Hepatocyte (in vitro differentiated cells): Measurements from ENCODE around the gene RFX4. TPM values are rescaled to one million over a fixed set of nuclear protein-coding genes. Genes with fewer than 3 reads are reported as not detected.

ENCODE experiments used
- DNase-seq: peaks from one replicate; pipeline ENCODE4 v3.0.0-alpha.2; 2016; ENCODE audit warnings: low spot score
- H2AFZ ChIP-seq: fragments of 200-600 bp; sonication (generic); 2 replicates; pipeline ENCODE4 v1.6.0; 2016; ENCODE audit warnings: antibody characterized with exemption, mild to moderate bottlenecking
- H3K27ac ChIP-seq: fragments of 200-600 bp; sonication (generic); 2 replicates; pipeline ENCODE4 v1.5.1; 2016; ENCODE audit warnings: mild to moderate bottlenecking
- H3K27me3 ChIP-seq: fragments of 200-600 bp; sonication (generic); 2 replicates; pipeline ENCODE4 v1.6.1; 2016
- H3K36me3 ChIP-seq: fragments of 200-600 bp; sonication (generic); replicated peaks from 2 replicates; pipeline ENCODE4 v1.5.1; 2016; ENCODE audit warnings: low read depth; ENCODE audit not compliant: insufficient read depth
- H3K4me1 ChIP-seq: fragments of 200-600 bp; sonication (generic); 2 replicates; pipeline ENCODE4 v1.5.1; 2016; ENCODE audit warnings: mild to moderate bottlenecking, moderate library complexity; ENCODE audit not compliant: insufficient read depth
- H3K4me2 ChIP-seq: fragments of 200-600 bp; sonication (generic); 2 replicates; pipeline ENCODE4 v1.6.0; 2016
- H3K4me3 ChIP-seq: fragments of 200-600 bp; sonication (generic); 2 replicates; pipeline ENCODE4 v1.5.1; 2016; ENCODE audit warnings: mild to moderate bottlenecking
- H3K79me2 ChIP-seq: fragments of 200-600 bp; sonication (generic); 2 replicates; pipeline ENCODE4 v1.6.0; 2017; ENCODE audit warnings: mild to moderate bottlenecking
- H3K9me2 ChIP-seq: fragments of 200-600 bp; sonication (generic); replicated peaks from 2 replicates; pipeline ENCODE4 v1.6.0; 2017; ENCODE audit warnings: mild to moderate bottlenecking; ENCODE audit not compliant: insufficient read depth
- H3K9me3 ChIP-seq: fragments of 200-600 bp; sonication (generic); 2 replicates; pipeline ENCODE4 v1.5.1; 2016; ENCODE audit warnings: low read depth, mild to moderate bottlenecking
- H4K20me1 ChIP-seq: fragments of 200-600 bp; sonication (generic); 2 replicates; pipeline ENCODE4 v1.6.0; 2016; ENCODE audit warnings: mild to moderate bottlenecking; ENCODE audit not compliant: insufficient read depth, poor library complexity, severe bottlenecking
- CTCF ChIP-seq: fragments of 200-600 bp; sonication (generic); IDR thresholded peaks from 2 replicates; pipeline ENCODE4 v1.5.1; 2016; ENCODE audit warnings: antibody characterized with exemption, mild to moderate bottlenecking; ENCODE audit not compliant: poor library complexity
- EZH2 ChIP-seq: fragments of 200-600 bp; sonication (generic); IDR thresholded peaks from 2 replicates; pipeline ENCODE4 v1.6.1; 2016; ENCODE audit warnings: antibody characterized with exemption, mild to moderate bottlenecking, borderline replicate concordance
- EZH2phosphoT487 ChIP-seq: fragments of 200-600 bp; sonication (generic); IDR thresholded peaks from one replicate; pipeline ENCODE4 v1.6.1; 2018; ENCODE audit warnings: antibody characterized with exemption, mild to moderate bottlenecking, low read depth, moderate library complexity; ENCODE audit not compliant: unreplicated experiment, severe bottlenecking
- WGBS: methylation state at CpG from one replicate; pipeline ENCODE4 v1.1.6; 2016; ENCODE audit warnings: low lambda C conversion rate; ENCODE audit errors: missing lambda C conversion rate; 5-methylcytosine and 5-hydroxymethylcytosine counted together
- polyA plus RNA-seq: library from polyadenylated mRNA; unstranded; fragments of >200 nt; fragmentation: Nextera tagmentation; extraction: Ambion mirVana; gene quantifications from 2 replicates; pipeline ENCODE4 v1.2.1, GENCODE V29; 2016
- total RNA-seq: library from RNA; depleted of rRNA; stranded (reverse); fragments of >200 nt; gene quantifications from 2 replicates; pipeline ENCODE4 v1.2.3, GENCODE V29; 2014

RFX4 gene
- total and polyA plus RNA-seq, 2 experiments from 2014 or later: not detected

GRCh38 chr12:106773286-106774004 lies 190.6 kb downstream of the RFX4 start:
- Histone ChIP-seq H3K4me3 (peak overlapping the region; percentile 27), H3K27me3 (no peaks in the 10 kb centered on the region), H3K4me2 (peak overlapping the region; percentile 75), H3K9me3 (no peaks in the 10 kb centered on the region), H3K79me2 (peaks cover 36% of the 10 kb centered on the region), H3K27ac (peak overlapping the region; percentile 79), H3K36me3 (no peaks in the 10 kb centered on the region), H2AFZ (peak overlapping the region; percentile 55), H3K4me1 (no peaks in the 10 kb centered on the region), H4K20me1 (no peaks in the 10 kb centered on the region), H3K9me2 (no peaks in the 10 kb centered on the region)
- WGBS: 46% methylated on average over 25 of the region's 25 CpGs
- DNase-seq: no peak
- TF ChIP-seq EZH2phosphoT487 (no peak), EZH2 (no peak), CTCF (no peak)

- Histone ChIP-seq H3K4me2 (peak within 1 kb of the TSS; percentile 83), H4K20me1 (no peaks in the 10 kb centered on the region), H3K4me3 (peak within 1 kb of the TSS; percentile 62), H3K9me3 (no peaks in the 10 kb centered on the region), H3K36me3 (no peaks in the 10 kb centered on the region), H3K27ac (peak within 1 kb of the TSS; percentile 97), H3K27me3 (no peaks in the 10 kb centered on the region), H3K79me2 (peaks cover 43% of the 10 kb centered on the region), H3K9me2 (no peaks in the 10 kb centered on the region), H2AFZ (peak within 1 kb of the TSS; percentile 55), H3K4me1 (no peaks in the 10 kb centered on the region)
- under 1% methylated on average over 43 of the region's 66 CpGs for WGBS
- TF ChIP-seq EZH2 (no peak), EZH2phosphoT487 (no peak), CTCF (no peak)
- peak; percentile 98 for DNase-seq
Observed at GRCh38 chr12:106774005-106774807, 191.4 kb downstream of the RFX4 start, which contains the start of gene RIC8B. Gene RIC8B, plus strand, starts transcription at chr12:106774682. Its CDS starts 64 bp downstream, at chr12:106774746.

- no peaks in the 10 kb centered on the region for H3K4me1 ChIP-seq
- TF ChIP-seq EZH2 (no peak), CTCF (no peak), EZH2phosphoT487 (no peak)
- no peaks in the 10 kb centered on the region for H4K20me1 ChIP-seq
- H3K36me3 ChIP-seq: no peaks in the 10 kb centered on the region
- H2AFZ ChIP-seq: peak overlapping the region; percentile 31
- no peaks in the 10 kb centered on the region for H3K9me3 ChIP-seq
- no peaks in the 10 kb centered on the region for H3K9me2 ChIP-seq
- H3K27me3 ChIP-seq: no peaks in the 10 kb centered on the region
- H3K4me3 ChIP-seq: peak overlapping the region; percentile 62
- H3K27ac ChIP-seq: peak overlapping the region; percentile 97
- peak overlapping the region; percentile 83 for H3K4me2 ChIP-seq
- DNase-seq: peak; percentile 12
- H3K79me2 ChIP-seq: peaks cover 49% of the 10 kb centered on the region
- WGBS: 9% methylated on average over 20 of the region's 29 CpGs
Observed at GRCh38 chr12:106774808-106775524, 192.2 kb downstream of the RFX4 start.
